NB4 (cell line): Measurements from ENCODE around the gene CAMTA1.
A peak's percentile ranks its signal among the peaks of the same experiment; 100 is the strongest.

Source experiments
- DNase-seq: peaks from one replicate; pipeline ENCODE4 v3.0.0; 2010; ENCODE audit warnings: low read depth
- H3K4me3 ChIP-seq: one replicate; pipeline ENCODE4 v1.5.1; 2011; ENCODE audit warnings: mild to moderate bottlenecking, low read depth, low read length, moderate library complexity
- MYC ChIP-seq: IDR thresholded peaks from 2 replicates; pipeline ENCODE4 v1.6.1; 2011; ENCODE audit warnings: low read depth, low read length
- POLR2A ChIP-seq: IDR thresholded peaks from 2 replicates; pipeline ENCODE4 v1.6.1; 2011; ENCODE audit warnings: mild to moderate bottlenecking; ENCODE audit not compliant: insufficient read length; ENCODE audit errors: extremely low read depth
- TF ChIP-seq, protein P1 (sequence below): IDR thresholded peaks from one replicate; pipeline ENCODE4 v1.5.1; 2012; ENCODE audit warnings: low read depth, low read length
- TF ChIP-seq, protein P2 (sequence below): IDR thresholded peaks from 2 replicates; pipeline ENCODE4 v1.6.1; 2011; ENCODE audit warnings: low read depth, low read length

Gene CAMTA1

GRCh38 chr1:6988796-6989195 lies 203.5 kb downstream of the CAMTA1 start:
- no peak for DNase-seq
- TF ChIP-seq, protein P1, sequence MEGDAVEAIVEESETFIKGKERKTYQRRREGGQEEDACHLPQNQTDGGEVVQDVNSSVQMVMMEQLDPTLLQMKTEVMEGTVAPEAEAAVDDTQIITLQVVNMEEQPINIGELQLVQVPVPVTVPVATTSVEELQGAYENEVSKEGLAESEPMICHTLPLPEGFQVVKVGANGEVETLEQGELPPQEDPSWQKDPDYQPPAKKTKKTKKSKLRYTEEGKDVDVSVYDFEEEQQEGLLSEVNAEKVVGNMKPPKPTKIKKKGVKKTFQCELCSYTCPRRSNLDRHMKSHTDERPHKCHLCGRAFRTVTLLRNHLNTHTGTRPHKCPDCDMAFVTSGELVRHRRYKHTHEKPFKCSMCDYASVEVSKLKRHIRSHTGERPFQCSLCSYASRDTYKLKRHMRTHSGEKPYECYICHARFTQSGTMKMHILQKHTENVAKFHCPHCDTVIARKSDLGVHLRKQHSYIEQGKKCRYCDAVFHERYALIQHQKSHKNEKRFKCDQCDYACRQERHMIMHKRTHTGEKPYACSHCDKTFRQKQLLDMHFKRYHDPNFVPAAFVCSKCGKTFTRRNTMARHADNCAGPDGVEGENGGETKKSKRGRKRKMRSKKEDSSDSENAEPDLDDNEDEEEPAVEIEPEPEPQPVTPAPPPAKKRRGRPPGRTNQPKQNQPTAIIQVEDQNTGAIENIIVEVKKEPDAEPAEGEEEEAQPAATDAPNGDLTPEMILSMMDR, result no peak
- TF ChIP-seq MYC (no peak), POLR2A (no peak)
- TF ChIP-seq, protein P2, sequence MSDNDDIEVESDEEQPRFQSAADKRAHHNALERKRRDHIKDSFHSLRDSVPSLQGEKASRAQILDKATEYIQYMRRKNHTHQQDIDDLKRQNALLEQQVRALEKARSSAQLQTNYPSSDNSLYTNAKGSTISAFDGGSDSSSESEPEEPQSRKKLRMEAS, result no peak
- no peak overlapping the region for H3K4me3 ChIP-seq

GRCh38 chr1:6989212-6990159 lies 204.2 kb downstream of the CAMTA1 start:
- H3K4me3 ChIP-seq, result no peak overlapping the region
- DNase-seq, result no peak
- TF ChIP-seq, protein P2, result no peak
- TF ChIP-seq MYC (no peak), POLR2A (no peak)
- TF ChIP-seq, protein P1, result no peak

DNA sequence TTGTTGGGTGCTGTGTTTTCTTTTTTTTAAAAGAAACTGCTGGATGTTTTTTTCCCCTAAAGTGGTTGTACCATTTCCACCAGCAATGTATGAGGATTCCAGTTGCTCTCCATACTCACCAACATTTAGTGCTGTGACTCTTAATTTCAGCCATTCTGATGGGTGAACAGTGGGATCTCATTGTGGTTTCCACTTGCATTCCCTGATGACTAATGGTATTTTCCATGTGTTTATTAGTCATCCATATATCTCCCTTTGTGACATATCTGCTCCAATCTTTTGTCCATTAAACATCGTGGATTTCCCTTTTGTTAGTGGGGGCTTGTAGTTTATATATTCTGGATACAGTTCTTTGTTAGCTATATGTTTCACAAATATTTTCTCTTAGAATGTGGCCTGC lies 206.0 kb downstream of the CAMTA1 start:
- DNase-seq, result no peak

GRCh38 chr1:6995789-6996188 lies 210.5 kb downstream of the CAMTA1 start:
- H3K4me3 ChIP-seq, result no peak overlapping the region
- TF ChIP-seq, protein P2, result no peak
- TF ChIP-seq, protein P1, result no peak
- TF ChIP-seq MYC (no peak), POLR2A (no peak)
- DNase-seq, result no peak

More for the DNA sequence above, 206.0 kb downstream of the CAMTA1 start:
- TF ChIP-seq, protein P1, result no peak
- TF ChIP-seq MYC (no peak), POLR2A (no peak)
- TF ChIP-seq, protein P2, result no peak
- H3K4me3 ChIP-seq, result no peak overlapping the region

- no peak overlapping the region for H3K4me3 ChIP-seq
- TF ChIP-seq, protein P1, result no peak
- TF ChIP-seq MYC, result no peak
- TF ChIP-seq, protein P2, result no peak
- TF ChIP-seq POLR2A, result no peak
- peak; percentile 19 for DNase-seq
These were observed 211.1 kb downstream of the CAMTA1 start for GRCh38 chr1:6996371-6996770.
